NB4 (cell line): ENCODE results near the gene UQCR10.

Experiments
- DNase-seq: peaks from one replicate; pipeline ENCODE4 v3.0.0; 2010; ENCODE audit warnings: low read depth
- H3K4me3 ChIP-seq: one replicate; pipeline ENCODE4 v1.5.1; 2011; ENCODE audit warnings: mild to moderate bottlenecking, low read depth, low read length, moderate library complexity
- MYC ChIP-seq: IDR thresholded peaks from 2 replicates; pipeline ENCODE4 v1.6.1; 2011; ENCODE audit warnings: low read depth, low read length
- POLR2A ChIP-seq: IDR thresholded peaks from 2 replicates; pipeline ENCODE4 v1.6.1; 2011; ENCODE audit warnings: mild to moderate bottlenecking; ENCODE audit not compliant: insufficient read length; ENCODE audit errors: extremely low read depth
- TF ChIP-seq, protein P1 (sequence below): IDR thresholded peaks from 2 replicates; pipeline ENCODE4 v1.6.1; 2011; ENCODE audit warnings: low read depth, low read length
- TF ChIP-seq, protein P2 (sequence below): IDR thresholded peaks from one replicate; pipeline ENCODE4 v1.5.1; 2012; ENCODE audit warnings: low read depth, low read length

The UQCR10 gene

DNA sequence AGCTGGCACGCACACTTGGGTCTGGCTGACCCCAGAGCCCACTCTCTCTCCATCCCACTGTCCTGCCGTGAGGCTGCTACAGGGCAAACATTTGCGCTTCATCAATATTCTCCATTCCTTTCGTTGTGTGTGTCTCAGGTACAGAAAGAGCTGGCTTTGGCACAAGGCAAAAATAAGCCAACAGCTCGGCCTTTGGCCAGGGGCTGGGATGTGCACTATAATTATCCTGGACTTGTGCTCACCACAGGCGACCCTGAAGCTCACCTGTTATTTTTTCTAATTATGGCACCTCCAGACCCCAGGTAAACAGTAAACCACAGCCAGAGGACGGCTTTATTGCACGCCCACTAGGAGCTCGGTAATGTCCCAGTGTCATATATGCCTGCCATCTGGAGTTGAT, 11.3 kb upstream of the UQCR10 start:
- DNase-seq: no peak
- TF ChIP-seq, protein P1, sequence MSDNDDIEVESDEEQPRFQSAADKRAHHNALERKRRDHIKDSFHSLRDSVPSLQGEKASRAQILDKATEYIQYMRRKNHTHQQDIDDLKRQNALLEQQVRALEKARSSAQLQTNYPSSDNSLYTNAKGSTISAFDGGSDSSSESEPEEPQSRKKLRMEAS: no peak
- TF ChIP-seq, protein P2, sequence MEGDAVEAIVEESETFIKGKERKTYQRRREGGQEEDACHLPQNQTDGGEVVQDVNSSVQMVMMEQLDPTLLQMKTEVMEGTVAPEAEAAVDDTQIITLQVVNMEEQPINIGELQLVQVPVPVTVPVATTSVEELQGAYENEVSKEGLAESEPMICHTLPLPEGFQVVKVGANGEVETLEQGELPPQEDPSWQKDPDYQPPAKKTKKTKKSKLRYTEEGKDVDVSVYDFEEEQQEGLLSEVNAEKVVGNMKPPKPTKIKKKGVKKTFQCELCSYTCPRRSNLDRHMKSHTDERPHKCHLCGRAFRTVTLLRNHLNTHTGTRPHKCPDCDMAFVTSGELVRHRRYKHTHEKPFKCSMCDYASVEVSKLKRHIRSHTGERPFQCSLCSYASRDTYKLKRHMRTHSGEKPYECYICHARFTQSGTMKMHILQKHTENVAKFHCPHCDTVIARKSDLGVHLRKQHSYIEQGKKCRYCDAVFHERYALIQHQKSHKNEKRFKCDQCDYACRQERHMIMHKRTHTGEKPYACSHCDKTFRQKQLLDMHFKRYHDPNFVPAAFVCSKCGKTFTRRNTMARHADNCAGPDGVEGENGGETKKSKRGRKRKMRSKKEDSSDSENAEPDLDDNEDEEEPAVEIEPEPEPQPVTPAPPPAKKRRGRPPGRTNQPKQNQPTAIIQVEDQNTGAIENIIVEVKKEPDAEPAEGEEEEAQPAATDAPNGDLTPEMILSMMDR: no peak
- TF ChIP-seq MYC: no peak
- no peak overlapping the region for H3K4me3 ChIP-seq

GRCh38 chr22:29756341-29756740, 10.8 kb upstream of the UQCR10 start:
- DNase-seq: no peak
- TF ChIP-seq POLR2A: no peak
- TF ChIP-seq, protein P1: no peak
- TF ChIP-seq MYC: no peak
- TF ChIP-seq, protein P2: no peak
- H3K4me3 ChIP-seq: no peak overlapping the region

GRCh38 chr22:29757096-29757495, 10.1 kb upstream of the UQCR10 start:
- no peak for DNase-seq
- H3K4me3 ChIP-seq: no peak overlapping the region
- TF ChIP-seq, protein P2: no peak
- TF ChIP-seq MYC: no peak
- TF ChIP-seq, protein P1: no peak
- TF ChIP-seq POLR2A: no peak

DNA sequence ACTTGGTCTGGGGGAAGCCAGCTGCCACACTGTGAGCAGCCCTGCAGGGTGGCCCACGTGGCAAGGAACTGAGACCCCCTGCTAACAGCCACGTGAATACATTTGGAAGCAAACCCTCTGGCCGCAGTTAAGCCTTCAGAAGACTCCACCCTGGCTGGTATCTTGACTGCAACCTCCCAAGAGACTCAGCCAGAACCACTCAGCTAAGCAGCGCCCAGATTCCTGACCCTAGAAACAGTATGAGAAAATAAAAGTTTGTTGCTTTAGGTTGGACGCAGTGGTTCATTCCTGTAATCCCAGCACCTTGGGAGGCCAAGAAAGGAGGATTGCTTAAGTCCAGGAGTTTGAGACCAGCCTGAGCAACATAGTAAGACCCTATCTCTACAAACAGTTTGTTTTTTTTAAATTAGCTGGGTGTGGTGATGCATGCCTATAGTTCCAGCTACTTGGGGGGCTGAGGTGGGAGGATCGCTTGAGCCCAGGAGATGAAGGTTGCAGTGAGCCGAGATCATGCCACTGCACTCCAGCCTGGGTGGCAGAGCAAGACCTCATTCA, 9.0 kb upstream of the UQCR10 start:
- H3K4me3 ChIP-seq: no peak overlapping the region
- TF ChIP-seq, protein P1: no peak
- TF ChIP-seq POLR2A (no peak), MYC (no peak)
- TF ChIP-seq, protein P2: no peak
- DNase-seq: no peak

GRCh38 chr22:29758959-29759358, 8.2 kb upstream of the UQCR10 start:
- peak; percentile 26 for DNase-seq
- TF ChIP-seq MYC: no peak
- TF ChIP-seq, protein P1: no peak
- TF ChIP-seq POLR2A: no peak
- TF ChIP-seq, protein P2: no peak
- no peak overlapping the region for H3K4me3 ChIP-seq
